Mesendoderm (in vitro differentiated cells): ENCODE data around the gene KRT81.

Experiments used
- DNase-seq: peaks from one replicate; pipeline ENCODE4 v3.0.0; 2013
- H2AK5ac ChIP-seq: 2 replicates; pipeline ENCODE4 v1.6.1; 2013; ENCODE audit warnings: low read length, inconsistent platforms
- H2BK120ac ChIP-seq: 2 replicates; pipeline ENCODE4 v1.6.1; 2013; ENCODE audit warnings: low read depth, mild to moderate bottlenecking, low read length, moderate library complexity, mixed read lengths
- H2BK15ac ChIP-seq: replicated peaks from 2 replicates; pipeline ENCODE4 v1.6.1; 2013; ENCODE audit warnings: low read depth, mild to moderate bottlenecking, moderate library complexity
- H2BK5ac ChIP-seq: 2 replicates; pipeline ENCODE4 v1.6.1; 2013; ENCODE audit warnings: low read length, inconsistent platforms
- H3K18ac ChIP-seq: 2 replicates; pipeline ENCODE4 v1.6.1; 2013; ENCODE audit warnings: mild to moderate bottlenecking, low read length, mixed read lengths
- H3K23ac ChIP-seq: one replicate; pipeline ENCODE4 v1.6.1; 2013; ENCODE audit warnings: low read length
- H3K27ac ChIP-seq: 2 replicates; pipeline ENCODE4 v1.5.1; 2013; ENCODE audit warnings: low read depth, mild to moderate bottlenecking, inconsistent platforms, low read length, moderate library complexity
- H3K27me3 ChIP-seq: 2 replicates; pipeline ENCODE4 v1.6.1; 2013; ENCODE audit warnings: low read length, control low read depth, mild to moderate bottlenecking, inconsistent platforms; ENCODE audit not compliant: insufficient read depth, poor library complexity
- H3K36me3 ChIP-seq: 2 replicates; pipeline ENCODE4 v1.6.1; 2013; ENCODE audit warnings: low read length, inconsistent platforms; ENCODE audit not compliant: control insufficient read depth, insufficient read depth
- H3K4ac ChIP-seq: one replicate; pipeline ENCODE4 v1.6.1; 2013; ENCODE audit warnings: low read depth, mild to moderate bottlenecking, low read length, moderate library complexity
- H3K4me1 ChIP-seq: 2 replicates; pipeline ENCODE4 v1.6.1; 2013; ENCODE audit warnings: low read depth, low read length, inconsistent platforms; ENCODE audit not compliant: control insufficient read depth
- H3K4me2 ChIP-seq: 2 replicates; pipeline ENCODE4 v1.6.1; 2013; ENCODE audit warnings: low read length
- H3K4me3 ChIP-seq: 2 replicates; pipeline ENCODE4 v1.5.1; 2013; ENCODE audit warnings: mild to moderate bottlenecking, low read length
- H3K56ac ChIP-seq: one replicate; pipeline ENCODE4 v1.6.1; 2013; ENCODE audit warnings: low read length
- H3K79me1 ChIP-seq: 2 replicates; pipeline ENCODE4 v1.6.1; 2013; ENCODE audit warnings: low read length, inconsistent platforms
- H3K79me2 ChIP-seq: 2 replicates; pipeline ENCODE4 v1.6.1; 2013; ENCODE audit warnings: mild to moderate bottlenecking, low read length; ENCODE audit not compliant: control insufficient read depth, insufficient read depth
- H3K9ac ChIP-seq: 2 replicates; pipeline ENCODE4 v1.6.1; 2013; ENCODE audit warnings: low read length, inconsistent platforms
- H4K5ac ChIP-seq: one replicate; pipeline ENCODE4 v1.6.1; 2013; ENCODE audit warnings: low read length
- H4K8ac ChIP-seq: one replicate; pipeline ENCODE4 v1.6.1; 2013; ENCODE audit warnings: low read depth, mild to moderate bottlenecking, control low read depth, low read length, moderate library complexity
- WGBS: extraction: QIAGEN DNeasy Blood & Tissue Kit; methylation state at CpG from one replicate; pipeline ENCODE4 v1.1.7; 2013; ENCODE audit warnings: low lambda C conversion rate, missing lambda C conversion rate; ENCODE audit not compliant: insufficient coverage; ENCODE audit errors: extremely low coverage; 5-methylcytosine and 5-hydroxymethylcytosine counted together

KRT81 gene

GRCh38 chr12:52312086-52312485, 20.8 kb upstream of the KRT81 start:
- no CpG with 5 or more reads among the region's 4 CpGs for WGBS
- Histone ChIP-seq H2BK120ac (no peak overlapping the region), H3K56ac (no peak overlapping the region), H4K8ac (no peak overlapping the region), H3K79me1 (no peaks in the 10 kb centered on the region), H4K5ac (no peak overlapping the region), H3K36me3 (no peaks in the 10 kb centered on the region), H3K4ac (no peak overlapping the region), H3K27me3 (peaks cover 7% of the 10 kb centered on the region), H3K18ac (no peak overlapping the region), H3K4me2 (no peak overlapping the region), H2BK15ac (no peak overlapping the region), H3K9ac (no peak overlapping the region), H2AK5ac (no peak overlapping the region), H3K27ac (no peak overlapping the region), H3K23ac (no peak overlapping the region), H3K4me1 (no peaks in the 10 kb centered on the region), H3K79me2 (no peaks in the 10 kb centered on the region), H2BK5ac (no peak overlapping the region), H3K4me3 (no peak overlapping the region)
- DNase-seq, result no peak

- Histone ChIP-seq H4K8ac (no peak overlapping the region), H3K4me1 (no peaks in the 10 kb centered on the region), H4K5ac (no peak overlapping the region), H2AK5ac (no peak overlapping the region), H3K36me3 (no peaks in the 10 kb centered on the region), H3K4me3 (no peak overlapping the region), H3K18ac (no peak overlapping the region), H2BK15ac (no peak overlapping the region), H3K27ac (no peak overlapping the region), H3K27me3 (peaks cover 8% of the 10 kb centered on the region), H3K4me2 (no peak overlapping the region), H3K56ac (no peak overlapping the region), H3K79me1 (no peaks in the 10 kb centered on the region), H3K4ac (no peak overlapping the region), H3K23ac (no peak overlapping the region), H2BK120ac (no peak overlapping the region), H3K79me2 (no peaks in the 10 kb centered on the region), H2BK5ac (no peak overlapping the region), H3K9ac (no peak overlapping the region)
- no CpG with 5 or more reads among the region's 3 CpGs for WGBS
- DNase-seq, result no peak
Observed at GRCh38 chr12:52311285-52311648, 19.9 kb upstream of the KRT81 start.

- no peak overlapping the region for H3K27ac ChIP-seq
- no peak overlapping the region for H3K4me3 ChIP-seq
- no peak overlapping the region for H2AK5ac ChIP-seq
- no peak overlapping the region for H2BK5ac ChIP-seq
- no peaks in the 10 kb centered on the region for H3K79me2 ChIP-seq
- no peak overlapping the region for H3K4me2 ChIP-seq
- H3K36me3 ChIP-seq, result no peaks in the 10 kb centered on the region
- no peaks in the 10 kb centered on the region for H3K79me1 ChIP-seq
- H3K18ac ChIP-seq, result no peak overlapping the region
- no peak overlapping the region for H3K23ac ChIP-seq
- no peak overlapping the region for H2BK15ac ChIP-seq
- no peak for DNase-seq
- H3K4me1 ChIP-seq, result no peaks in the 10 kb centered on the region
- WGBS, result no CpG with 5 or more reads among the region's 5 CpGs
- H2BK120ac ChIP-seq, result no peak overlapping the region
- H3K56ac ChIP-seq, result no peak overlapping the region
- H4K5ac ChIP-seq, result no peak overlapping the region
- no peak overlapping the region for H4K8ac ChIP-seq
- no peak overlapping the region for H3K9ac ChIP-seq
- peaks cover 8% of the 10 kb centered on the region for H3K27me3 ChIP-seq
- H3K4ac ChIP-seq, result no peak overlapping the region
Observed at GRCh38 chr12:52310622-52311284, 19.4 kb upstream of the KRT81 start.

GRCh38 chr12:52308806-52309425, 17.6 kb upstream of the KRT81 start:
- peak overlapping the region; percentile 40 for H3K9ac ChIP-seq
- H3K4me1 ChIP-seq, result no peaks in the 10 kb centered on the region
- H3K4me2 ChIP-seq, result peak overlapping the region; percentile 49
- H4K8ac ChIP-seq, result no peak overlapping the region
- no peak overlapping the region for H3K23ac ChIP-seq
- H3K4ac ChIP-seq, result no peak overlapping the region
- no peak overlapping the region for H3K18ac ChIP-seq
- no peak overlapping the region for H3K4me3 ChIP-seq
- no CpG with 5 or more reads among the region's 15 CpGs for WGBS
- H2BK15ac ChIP-seq, result no peak overlapping the region
- no peaks in the 10 kb centered on the region for H3K36me3 ChIP-seq
- H2BK5ac ChIP-seq, result no peak overlapping the region
- peaks cover 8% of the 10 kb centered on the region for H3K27me3 ChIP-seq
- no peak overlapping the region for H3K27ac ChIP-seq
- no peaks in the 10 kb centered on the region for H3K79me1 ChIP-seq
- no peak overlapping the region for H2AK5ac ChIP-seq
- DNase-seq, result no peak
- peak overlapping the region; percentile 9 for H3K56ac ChIP-seq
- H4K5ac ChIP-seq, result no peak overlapping the region
- no peaks in the 10 kb centered on the region for H3K79me2 ChIP-seq
- no peak overlapping the region for H2BK120ac ChIP-seq

GRCh38 chr12:52307836-52308805, 16.8 kb upstream of the KRT81 start:
- no peak overlapping the region for H3K23ac ChIP-seq
- no peaks in the 10 kb centered on the region for H3K79me2 ChIP-seq
- peaks cover 8% of the 10 kb centered on the region for H3K27me3 ChIP-seq
- no peak overlapping the region for H4K8ac ChIP-seq
- no peak overlapping the region for H2BK15ac ChIP-seq
- WGBS, result no CpG with 5 or more reads among the region's 71 CpGs
- H3K4me3 ChIP-seq, result peak overlapping the region; percentile 24
- H3K18ac ChIP-seq, result no peak overlapping the region
- no peaks in the 10 kb centered on the region for H3K36me3 ChIP-seq
- no peaks in the 10 kb centered on the region for H3K79me1 ChIP-seq
- peak; percentile 77 for DNase-seq
- no peak overlapping the region for H2BK120ac ChIP-seq
- H3K56ac ChIP-seq, result peak overlapping the region; percentile 72
- peak overlapping the region; percentile 43 for H3K9ac ChIP-seq
- no peak overlapping the region for H3K4ac ChIP-seq
- no peak overlapping the region for H2BK5ac ChIP-seq
- H3K27ac ChIP-seq, result no peak overlapping the region
- H2AK5ac ChIP-seq, result no peak overlapping the region
- no peaks in the 10 kb centered on the region for H3K4me1 ChIP-seq
- H3K4me2 ChIP-seq, result peak overlapping the region; percentile 49
- H4K5ac ChIP-seq, result no peak overlapping the region
